Naive thymus-derived CD4-positive, alpha-beta T cell (primary cell): ENCODE results near the gene VGLL4. TPM values are rescaled to one million over a fixed set of nuclear protein-coding genes. Genes with fewer than 3 reads are reported as not detected.
"Not testable (repeated sequence)": the region's sequence is repeated elsewhere in the genome, so short reads cannot be mapped to it uniquely, and the experiment has no call there.

ENCODE experiments used
- ATAC-seq: fragments of 150-1000 bp; cut with Tn5 transposase; 2 replicates; pipeline ENCODE4 v1.10.0; 2021; ENCODE audit warnings: mild to moderate bottlenecking, moderate library complexity
- CTCF ChIA-PET: fragments of 350-600 bp; sonication (Branson Sonifier 250); formaldehyde crosslinking; loops from one replicate; lab custom pipeline; 2021; ENCODE audit warnings: antibody characterized with exemption; lab: Charles Lee
- POLR2A ChIA-PET: fragments of 350-600 bp; sonication (Branson Sonifier 250); formaldehyde crosslinking; loops from one replicate; lab custom pipeline; 2021; ENCODE audit warnings: antibody characterized with exemption, inconsistent platforms; lab: Charles Lee
- DNase-seq, 9 donors: peaks; one replicate each; pipeline versions ENCODE4 v3.0.0 to v3.0.0-alpha.2; 2020 to 2022; ENCODE audit warnings: mixed read lengths in 1 of 9
- H3K27ac ChIP-seq: one replicate; pipeline ENCODE4 v1.7.0; 2013; ENCODE audit warnings: mild to moderate bottlenecking, low read depth, low read length, moderate library complexity
- H3K27me3 ChIP-seq, 2 donors: one replicate each; pipeline ENCODE4 v1.7.0; 2013; ENCODE audit warnings: low read length in 2 of 2, mild to moderate bottlenecking in 2 of 2, moderate library complexity in 2 of 2; ENCODE audit not compliant: control insufficient read depth in 2 of 2, insufficient read depth in 2 of 2
- H3K36me3 ChIP-seq, 3 experiments: 1 replicate in 2 of 3; 2 replicates in 1 of 3; pipeline ENCODE4 v1.7.0; 2013; ENCODE audit warnings: low read length in 3 of 3, mild to moderate bottlenecking in 3 of 3, moderate library complexity in 1 of 3; ENCODE audit not compliant: insufficient read depth in 3 of 3, control insufficient read depth in 2 of 3
- H3K4me1 ChIP-seq, 2 donors: one replicate each; pipeline ENCODE4 v1.7.0; 2013; ENCODE audit warnings: low read length in 2 of 2, mild to moderate bottlenecking in 2 of 2, moderate library complexity in 1 of 2; ENCODE audit not compliant: control insufficient read depth in 2 of 2, insufficient read depth in 2 of 2
- H3K4me3 ChIP-seq: 2 replicates; pipeline ENCODE4 v1.7.0; 2013; ENCODE audit warnings: mild to moderate bottlenecking, low read length
- H3K9me3 ChIP-seq, 3 experiments: 1 replicate in 2 of 3; 2 replicates in 1 of 3; pipeline ENCODE4 v1.7.0; 2013; ENCODE audit warnings: low read length in 3 of 3; ENCODE audit not compliant: control insufficient read depth in 2 of 3
- H3K27ac Mint-ChIP-seq, 9 donors: one replicate each; pipeline ENCODE4 v1.8.0; 2020 to 2022; ENCODE audit warnings: mixed read lengths in 9 of 9, mild to moderate bottlenecking in 8 of 9, moderate library complexity in 5 of 9, inconsistent platforms in 2 of 9
- H3K27me3 Mint-ChIP-seq, 5 donors: one replicate each; pipeline ENCODE4 v1.8.0; 2021 to 2022; ENCODE audit warnings: mixed read lengths in 5 of 5, mild to moderate bottlenecking in 1 of 5
- H3K36me3 Mint-ChIP-seq, 5 donors: one replicate each; pipeline ENCODE4 v1.8.0; 2020 to 2022; ENCODE audit warnings: mixed read lengths in 5 of 5, mild to moderate bottlenecking in 3 of 5, inconsistent platforms in 1 of 5
- H3K4me1 Mint-ChIP-seq, 7 donors: one replicate each; pipeline ENCODE4 v1.8.0; 2020 to 2022; ENCODE audit warnings: mixed read lengths in 7 of 7, mild to moderate bottlenecking in 3 of 7, inconsistent platforms in 1 of 7
- H3K4me3 Mint-ChIP-seq, 10 donors: one replicate each; pipeline ENCODE4 v1.8.0; 2020 to 2022; ENCODE audit warnings: mild to moderate bottlenecking in 10 of 10, mixed read lengths in 10 of 10, moderate library complexity in 6 of 10, inconsistent platforms in 2 of 10
- H3K9me3 Mint-ChIP-seq, 11 donors: one replicate each; pipeline ENCODE4 v1.8.0; 2020 to 2022; ENCODE audit warnings: mixed read lengths in 11 of 11, mild to moderate bottlenecking in 4 of 11, inconsistent platforms in 1 of 11, moderate library complexity in 1 of 11
- intact Hi-C, 2 donors: fragments of 100-400 bp; cut with micrococcal nuclease; formaldehyde crosslinking; loops; one replicate each; pipeline ENCODE4 v1.15.1; 2023
- polyA plus RNA-seq, 2 donors: library from polyadenylated mRNA; unstranded; fragments of 300-500 nt; fragmentation: Illumina TruSeq; gene quantifications; one replicate each; pipeline ENCODE4 v1.2.3, GENCODE V29; 2021
- total RNA-seq, 6 experiments: library from RNA in 5 of 6; stranded (reverse) in 5 of 6; gene quantifications; 1 replicate in 5 of 6; 2 replicates in 1 of 6; pipeline ENCODE4 v1.2.3 and lab custom pipeline; 2021 to 2026

The VGLL4 gene
- total and polyA plus RNA-seq, 7 experiments from 2014 or later: 18.6 to 44.8 (median 23.8) TPM

- intact Hi-C loops: no loop called here
- no peak overlapping the region for H3K4me3 ChIP-seq
These were observed 121.4 kb downstream of the VGLL4 start for GRCh38 chr3:11522398-11522715.

DNA sequence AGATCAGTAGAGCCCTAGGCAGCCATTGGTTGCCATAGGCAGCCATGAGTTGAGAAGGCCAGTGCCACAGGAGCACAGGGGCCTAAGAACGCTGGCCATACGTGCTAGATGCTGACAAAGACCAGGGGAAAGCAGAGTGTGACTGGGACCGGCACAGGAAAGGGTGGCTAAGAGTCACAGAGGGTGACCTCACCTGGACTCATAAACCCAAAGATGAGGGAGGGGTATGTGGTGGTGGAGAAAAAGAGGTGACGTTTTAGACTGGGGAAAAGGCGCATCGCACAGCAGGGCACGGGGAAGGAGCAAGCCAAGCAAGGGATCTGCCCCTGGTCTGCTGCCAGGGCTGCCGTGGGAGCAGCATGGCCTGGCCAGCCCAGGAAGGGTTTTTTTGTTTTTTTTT lies 122.5 kb downstream of the VGLL4 start:
- DNase-seq (no peak), ATAC-seq (no peak)
- Mint-ChIP-seq H3K27me3 (no peaks in the 10 kb centered on the region), H3K4me1 (peaks cover 0 to 16% (median 12%) of the 10 kb centered on the region in 7 donors), H3K4me3 (no peak overlapping the region), H3K27ac (no peak overlapping the region), H3K36me3 (peaks cover 0 to 11% (median 5%) of the 10 kb centered on the region in 5 donors), H3K9me3 (peaks cover 0 to 3% (median 0%) of the 10 kb centered on the region in 11 donors)
- H3K4me1 ChIP-seq: no peaks in the 10 kb centered on the region
- H3K27ac ChIP-seq: no peak overlapping the region
- no peaks in the 10 kb centered on the region for H3K36me3 ChIP-seq
- intact Hi-C loops: no loop called here
- POLR2A ChIA-PET: no interaction called here
- CTCF ChIA-PET: no interaction called here
- no peaks in the 10 kb centered on the region for H3K9me3 ChIP-seq
- no peak overlapping the region for H3K4me3 ChIP-seq
- H3K27me3 ChIP-seq: no peaks in the 10 kb centered on the region

More at GRCh38 chr3:11522398-11522715, 121.4 kb downstream of the VGLL4 start:
- H3K9me3 ChIP-seq: no peaks in the 10 kb centered on the region
- H3K9me3 Mint-ChIP-seq: peaks cover 0 to 5% (median 0%) of the 10 kb centered on the region in 11 donors
- H3K36me3 ChIP-seq: no peaks in the 10 kb centered on the region
- no peaks in the 10 kb centered on the region for H3K27me3 Mint-ChIP-seq
- ChIA-PET CTCF (no interaction called here), POLR2A (no interaction called here)
- H3K27ac ChIP-seq: no peak overlapping the region
- peaks cover 0 to 16% (median 12%) of the 10 kb centered on the region in 7 donors for H3K4me1 Mint-ChIP-seq
- H3K27ac Mint-ChIP-seq: peak overlapping the region in 1 of 9 donors; percentile 24
- ATAC-seq: no peak
- H3K4me1 ChIP-seq: no peaks in the 10 kb centered on the region
- H3K36me3 Mint-ChIP-seq: peaks cover 1 to 16% (median 8%) of the 10 kb centered on the region in 5 donors
- no peaks in the 10 kb centered on the region for H3K27me3 ChIP-seq
- DNase-seq: no peak
- H3K4me3 Mint-ChIP-seq: no peak overlapping the region

DNA sequence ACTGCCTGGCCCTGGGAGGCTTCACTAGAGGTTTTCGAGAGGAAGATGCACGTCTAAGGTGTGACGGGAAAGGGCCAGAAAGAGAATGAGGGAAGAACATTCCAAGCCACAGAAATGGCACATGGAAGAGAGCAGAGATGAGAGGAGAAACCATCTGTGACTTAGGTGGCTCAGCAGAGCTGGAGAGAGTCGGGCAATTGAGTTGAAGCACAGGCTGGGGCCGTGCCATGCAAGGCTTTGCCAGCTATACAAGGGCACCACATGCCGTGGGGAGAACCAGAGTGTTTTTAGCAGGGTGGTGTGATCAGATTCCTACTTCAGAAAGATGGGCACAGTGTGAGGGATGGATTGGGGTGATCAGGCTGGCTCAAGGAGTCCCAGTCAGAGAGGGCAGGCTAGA lies 126.1 kb downstream of the VGLL4 start:
- intact Hi-C loops: no loop called here

DNA sequence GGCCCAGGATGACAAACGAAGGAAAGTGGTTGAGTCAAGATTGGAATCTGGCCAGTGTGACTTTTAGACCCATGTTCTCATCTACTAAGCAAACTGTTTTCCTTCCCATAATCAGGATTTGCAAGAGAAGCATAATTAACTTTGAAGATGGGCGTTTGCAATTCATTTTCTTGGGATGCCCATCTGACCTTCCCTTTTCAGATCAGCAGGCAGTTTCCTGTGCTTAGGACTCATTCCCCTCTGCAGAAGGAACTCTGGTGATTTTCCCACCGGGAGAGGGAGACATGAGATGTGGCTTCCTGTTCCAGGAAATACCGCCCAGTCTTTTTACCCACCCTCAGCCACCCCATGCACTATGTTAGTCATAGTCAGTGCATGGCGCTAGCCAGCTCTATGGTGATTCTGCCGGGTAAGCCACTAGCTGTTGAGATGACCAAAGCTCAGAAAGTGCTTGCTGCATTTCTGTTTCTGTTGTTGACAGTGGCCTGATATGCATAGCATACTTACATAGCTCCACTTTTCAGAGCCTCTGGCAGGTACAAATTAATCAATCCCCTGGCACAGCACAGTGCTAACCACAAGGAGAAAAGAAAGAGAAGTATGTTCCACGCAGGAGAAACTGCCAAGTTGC lies 129.4 kb downstream of the VGLL4 start:
- H3K36me3 ChIP-seq: no peaks in the 10 kb centered on the region
- Mint-ChIP-seq H3K27me3 (no peaks in the 10 kb centered on the region), H3K9me3 (peaks cover 0 to 2% (median 0%) of the 10 kb centered on the region in 11 donors), H3K4me1 (peaks cover 5 to 9% (median 8%) of the 10 kb centered on the region in 7 donors), H3K27ac (no peak overlapping the region), H3K4me3 (no peak overlapping the region), H3K36me3 (peaks cover 0 to 29% (median 16%) of the 10 kb centered on the region in 5 donors)
- ChIA-PET POLR2A (no interaction called here), CTCF (no interaction called here)
- DNase-seq (no peak), ATAC-seq (no peak)
- H3K4me1 ChIP-seq: no peaks in the 10 kb centered on the region
- H3K9me3 ChIP-seq: no peaks in the 10 kb centered on the region
- H3K27me3 ChIP-seq: no peaks in the 10 kb centered on the region
- no peak overlapping the region for H3K27ac ChIP-seq
- no peak overlapping the region for H3K4me3 ChIP-seq
- intact Hi-C loops: no loop called here

More for the DNA sequence above, 126.1 kb downstream of the VGLL4 start:
- ATAC-seq: no peak
- Mint-ChIP-seq H3K4me3 (no peak overlapping the region), H3K9me3 (peaks cover 0 to 3% (median 0%) of the 10 kb centered on the region in 11 donors), H3K36me3 (peaks cover 0 to 18% (median 15%) of the 10 kb centered on the region in 5 donors), H3K4me1 (peaks cover 4 to 12% (median 9%) of the 10 kb centered on the region in 7 donors), H3K27me3 (no peaks in the 10 kb centered on the region), H3K27ac (peak overlapping the region in 3 of 9 donors; percentile 17 to 47 (median 19))
- no peak overlapping the region for H3K4me3 ChIP-seq
- DNase-seq: no peak
- no peaks in the 10 kb centered on the region for H3K36me3 ChIP-seq
- H3K4me1 ChIP-seq: no peaks in the 10 kb centered on the region
- H3K27me3 ChIP-seq: no peaks in the 10 kb centered on the region
- no peak overlapping the region for H3K27ac ChIP-seq
- ChIA-PET CTCF (no interaction called here), POLR2A (no interaction called here)
- no peaks in the 10 kb centered on the region for H3K9me3 ChIP-seq

- H3K36me3 Mint-ChIP-seq: peaks cover 0 to 29% (median 14%) of the 10 kb centered on the region in 5 donors
- H3K27me3 ChIP-seq: no peaks in the 10 kb centered on the region
- intact Hi-C loops: no loop called here
- H3K36me3 ChIP-seq: no peaks in the 10 kb centered on the region
- no peak overlapping the region for H3K27ac ChIP-seq
- no peaks in the 10 kb centered on the region for H3K4me1 ChIP-seq
- H3K9me3 ChIP-seq: no peaks in the 10 kb centered on the region
- H3K4me1 Mint-ChIP-seq: peaks cover 5 to 9% (median 8%) of the 10 kb centered on the region in 7 donors
- POLR2A ChIA-PET: no interaction called here
- no peak overlapping the region for H3K4me3 ChIP-seq
- peaks cover 0 to 2% (median 0%) of the 10 kb centered on the region in 11 donors for H3K9me3 Mint-ChIP-seq
- H3K27me3 Mint-ChIP-seq: no peaks in the 10 kb centered on the region
- no peak overlapping the region for H3K4me3 Mint-ChIP-seq
- CTCF ChIA-PET: no interaction called here
- ATAC-seq (no peak), DNase-seq (no peak)
- H3K27ac Mint-ChIP-seq: no peak overlapping the region
These were observed 129.9 kb downstream of the VGLL4 start for GRCh38 chr3:11513817-11514135.

GRCh38 chr3:11513125-11513816 lies 130.4 kb downstream of the VGLL4 start:
- POLR2A ChIA-PET, H3K4me1 ChIP-seq, H3K4me3 ChIP-seq, H3K36me3 ChIP-seq, H3K27me3 Mint-ChIP-seq, intact Hi-C loops, ATAC-seq, H3K9me3 ChIP-seq, H3K4me3 Mint-ChIP-seq, H3K9me3 Mint-ChIP-seq, H3K4me1 Mint-ChIP-seq, H3K27ac ChIP-seq, H3K27ac Mint-ChIP-seq, DNase-seq, CTCF ChIA-PET, H3K27me3 ChIP-seq: not testable (repeated sequence)
- peaks cover 0 to 29% (median 14%) of the 10 kb centered on the region in 5 donors for H3K36me3 Mint-ChIP-seq

- DNase-seq, POLR2A ChIA-PET, ATAC-seq, H3K9me3 Mint-ChIP-seq, H3K9me3 ChIP-seq, H3K27me3 ChIP-seq, intact Hi-C loops, H3K36me3 ChIP-seq, H3K4me1 ChIP-seq, H3K4me3 ChIP-seq, H3K27ac Mint-ChIP-seq, H3K27ac ChIP-seq, H3K4me3 Mint-ChIP-seq, CTCF ChIA-PET, H3K27me3 Mint-ChIP-seq: not testable (repeated sequence)
- peaks cover 0 to 26% (median 14%) of the 10 kb centered on the region in 5 donors for H3K36me3 Mint-ChIP-seq
- peaks cover 4 to 12% (median 7%) of the 10 kb centered on the region in 7 donors for H3K4me1 Mint-ChIP-seq
These were observed 132.1 kb downstream of the VGLL4 start for GRCh38 chr3:11511606-11512005.
